H9 (cell line): ENCODE measurements around the gene THRAP3. TPM values are rescaled to one million over a fixed set of nuclear protein-coding genes. Genes with fewer than 3 reads are reported as not detected.
A peak's percentile ranks its signal among the peaks of the same experiment; 100 is the strongest.

Experiments used
- DNase-seq: peaks from one replicate; pipeline ENCODE4 v3.0.0-alpha.2; 2017
- H2AFZ ChIP-seq: one replicate; pipeline ENCODE4 v1.6.1; 2013; ENCODE audit warnings: mild to moderate bottlenecking, low read length, control low read depth, moderate library complexity
- H2AK5ac ChIP-seq: 2 replicates; pipeline ENCODE4 v1.6.1; 2013; ENCODE audit warnings: low read length, control low read depth, mixed read lengths; ENCODE audit not compliant: insufficient read length
- H2BK120ac ChIP-seq: one replicate; pipeline ENCODE4 v1.6.1; 2013; ENCODE audit warnings: low read depth, mild to moderate bottlenecking, low read length, control low read depth, inconsistent platforms; ENCODE audit not compliant: poor library complexity, severe bottlenecking
- H2BK12ac ChIP-seq: 2 replicates; pipeline ENCODE4 v1.6.1; 2013; ENCODE audit warnings: low read length, control low read depth, mixed read lengths, low read depth; ENCODE audit not compliant: insufficient read length
- H2BK15ac ChIP-seq: 2 replicates; pipeline ENCODE4 v1.6.1; 2013; ENCODE audit warnings: low read depth, low read length, control low read depth
- H2BK20ac ChIP-seq: one replicate; pipeline ENCODE4 v1.6.1; 2013; ENCODE audit warnings: low read depth, mild to moderate bottlenecking, low read length, control low read depth, inconsistent platforms; ENCODE audit not compliant: poor library complexity, severe bottlenecking
- H2BK5ac ChIP-seq: 2 replicates; pipeline ENCODE4 v1.6.1; 2013; ENCODE audit warnings: low read length, control low read depth, mixed read lengths; ENCODE audit not compliant: insufficient read length
- H3K14ac ChIP-seq: 2 replicates; pipeline ENCODE4 v1.6.1; 2013; ENCODE audit warnings: low read length, control low read depth; ENCODE audit not compliant: insufficient read depth
- H3K18ac ChIP-seq: 2 replicates; pipeline ENCODE4 v1.6.1; 2013; ENCODE audit warnings: low read depth, mild to moderate bottlenecking, mixed read lengths, low read length, control low read depth; ENCODE audit not compliant: insufficient read length
- H3K23ac ChIP-seq: 2 replicates; pipeline ENCODE4 v1.6.1; 2013; ENCODE audit warnings: low read length, control low read depth, mixed read lengths, low read depth; ENCODE audit not compliant: insufficient read length
- H3K23me2 ChIP-seq: 2 replicates; pipeline ENCODE4 v1.6.1; 2013; ENCODE audit warnings: low read depth, mild to moderate bottlenecking, mixed read lengths, low read length, control low read depth; ENCODE audit not compliant: insufficient read length, poor library complexity, severe bottlenecking
- H3K27ac ChIP-seq: 2 replicates; pipeline ENCODE4 v1.5.1; 2013; ENCODE audit warnings: low read length, control low read depth, mixed read lengths, low read depth; ENCODE audit not compliant: insufficient read length
- H3K27me3 ChIP-seq: 2 replicates; pipeline ENCODE4 v1.6.1; 2013; ENCODE audit warnings: low read length, control low read depth, inconsistent platforms; ENCODE audit not compliant: insufficient read depth
- H3K4ac ChIP-seq: 2 replicates; pipeline ENCODE4 v1.6.1; 2013; ENCODE audit warnings: low read depth, mild to moderate bottlenecking, control low read depth, inconsistent platforms, low read length, moderate library complexity
- H3K4me1 ChIP-seq: 2 replicates; pipeline ENCODE4 v1.6.1; 2013; ENCODE audit warnings: low read length, control low read depth, inconsistent platforms; ENCODE audit not compliant: insufficient read depth
- H3K4me2 ChIP-seq: 2 replicates; pipeline ENCODE4 v1.6.1; 2013; ENCODE audit warnings: low read length, control low read depth, mixed read lengths; ENCODE audit not compliant: insufficient read length, insufficient read depth
- H3K56ac ChIP-seq: 2 replicates; pipeline ENCODE4 v1.6.1; 2013; ENCODE audit warnings: low read depth, mild to moderate bottlenecking, mixed read lengths, low read length, control low read depth; ENCODE audit not compliant: insufficient read length
- H3K79me1 ChIP-seq: 2 replicates; pipeline ENCODE4 v1.6.1; 2013; ENCODE audit warnings: low read depth, mild to moderate bottlenecking, moderate library complexity, low read length, control low read depth, inconsistent platforms; ENCODE audit not compliant: insufficient read depth, poor library complexity, severe bottlenecking
- H3K79me2 ChIP-seq: 2 replicates; pipeline ENCODE4 v1.6.1; 2013; ENCODE audit warnings: low read length, control low read depth, inconsistent platforms; ENCODE audit not compliant: insufficient read depth
- H3K9ac ChIP-seq: 2 replicates; pipeline ENCODE4 v1.6.1; 2013; ENCODE audit warnings: low read length, control low read depth, mixed read lengths; ENCODE audit not compliant: insufficient read length; ENCODE audit errors: extremely low read depth
- H3K9me3 ChIP-seq: one replicate; pipeline ENCODE4 v1.6.1; 2013; ENCODE audit warnings: low read depth, low read length, inconsistent platforms; ENCODE audit not compliant: control insufficient read depth
- H3T11ph ChIP-seq: one replicate; pipeline ENCODE4 v1.6.1; 2013; ENCODE audit warnings: mild to moderate bottlenecking, low read length, control low read depth, inconsistent platforms
- H4K20me1 ChIP-seq: one replicate; pipeline ENCODE4 v1.6.1; 2013; ENCODE audit not compliant: control insufficient read depth, insufficient read length, insufficient read depth
- H4K5ac ChIP-seq: 2 replicates; pipeline ENCODE4 v1.6.1; 2013; ENCODE audit warnings: low read depth, mild to moderate bottlenecking, mixed read lengths, low read length, control low read depth; ENCODE audit not compliant: insufficient read length
- H4K8ac ChIP-seq: replicated peaks from 2 replicates; pipeline ENCODE4 v1.6.1; 2013; ENCODE audit warnings: low read length, control low read depth, mixed read lengths, low read depth; ENCODE audit not compliant: insufficient read length
- H4K91ac ChIP-seq: 2 replicates; pipeline ENCODE4 v1.6.1; 2013; ENCODE audit warnings: low read depth, mild to moderate bottlenecking, moderate library complexity, mixed read lengths, low read length, control low read depth; ENCODE audit not compliant: insufficient read length
- H3K27ac Mint-ChIP-seq, 3 experiments: 2 replicates in 2 of 3; 3 replicates in 1 of 3; pipeline ENCODE4 v1.8.0; 2020 to 2021; ENCODE audit warnings: mixed read lengths in 3 of 3, mild to moderate bottlenecking in 1 of 3, moderate library complexity in 1 of 3
- H3K27me3 Mint-ChIP-seq: 2 replicates; pipeline ENCODE4 v1.8.0; 2021; ENCODE audit warnings: low read depth, mild to moderate bottlenecking, moderate library complexity, mixed read lengths
- H3K36me3 Mint-ChIP-seq, 3 experiments: 2 replicates in 2 of 3; 3 replicates in 1 of 3; pipeline ENCODE4 v1.8.0; 2020 to 2021; ENCODE audit warnings: low read depth in 3 of 3, mixed read lengths in 3 of 3; ENCODE audit not compliant: insufficient read depth in 1 of 3
- H3K4me1 Mint-ChIP-seq, 2 experiments: 2 replicates each; pipeline ENCODE4 v1.8.0; 2020; ENCODE audit warnings: mixed read lengths in 2 of 2
- H3K4me3 Mint-ChIP-seq, 2 experiments: 2 replicates in 1 of 2; 3 replicates in 1 of 2; pipeline ENCODE4 v1.8.0; 2020 to 2021; ENCODE audit warnings: mild to moderate bottlenecking in 2 of 2, mixed read lengths in 2 of 2, moderate library complexity in 1 of 2
- H3K9me3 Mint-ChIP-seq, 2 experiments: 2 replicates in 1 of 2; 3 replicates in 1 of 2; pipeline ENCODE4 v1.8.0; 2020; ENCODE audit warnings: mild to moderate bottlenecking in 2 of 2, mixed read lengths in 2 of 2, moderate library complexity in 1 of 2
- WGBS: extraction: QIAGEN DNeasy Blood & Tissue Kit; methylation state at CpG from one replicate; pipeline ENCODE4 v1.1.7; 2013; ENCODE audit warnings: missing lambda C conversion rate, low lambda C conversion rate, mixed read lengths; ENCODE audit not compliant: insufficient read length; ENCODE audit errors: extremely low coverage; 5-methylcytosine and 5-hydroxymethylcytosine counted together
- total RNA-seq: library from RNA; stranded (reverse); gene quantifications from 2 replicates; pipeline ENCODE4 v1.2.1, GENCODE V29; 2021
- TF ChIP-seq, protein P1 (sequence below): fragments of 200-600 bp; sonication (generic); conservative IDR thresholded peaks from 3 replicates; pipeline ENCODE4 v1.8.0; 2021; ENCODE audit warnings: antibody characterized with exemption, mild to moderate bottlenecking

The THRAP3 gene
- total RNA-seq, 1 experiment from 2014 or later, result 186 TPM

DNA sequence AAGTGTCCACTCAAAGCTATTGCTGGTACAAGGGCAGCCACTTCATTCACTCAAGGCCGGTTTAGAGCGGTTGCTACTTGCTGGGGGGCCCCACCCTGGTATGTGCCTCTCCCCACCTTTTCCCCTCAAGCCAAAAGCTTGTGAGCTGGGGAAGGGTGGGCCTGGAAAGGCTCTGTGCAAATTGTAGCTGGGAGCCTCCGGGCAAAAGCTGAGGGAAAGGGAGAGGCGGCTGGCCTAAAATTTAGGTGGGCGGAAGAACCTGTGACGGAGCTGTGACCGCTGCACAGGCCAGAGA, 81.6 kb downstream of the THRAP3 start:
- Histone ChIP-seq H4K20me1 (no peaks in the 10 kb centered on the region), H4K5ac (no peak overlapping the region), H3K27ac (no peak overlapping the region), H2BK120ac (no peak overlapping the region), H3K9me3 (no peaks in the 10 kb centered on the region), H3K23ac (no peak overlapping the region), H3K23me2 (peaks cover 8% of the 10 kb centered on the region), H3K27me3 (no peaks in the 10 kb centered on the region), H3K18ac (no peak overlapping the region), H3K9ac (no peak overlapping the region), H3K4me1 (peaks cover 3% of the 10 kb centered on the region; the same call in 1 of the 2 replicates), H2AFZ (no peak overlapping the region), H3K4ac (no peak overlapping the region), H4K91ac (no peak overlapping the region), H3K14ac (no peak overlapping the region), H2BK12ac (no peak overlapping the region), H3K4me2 (peak overlapping the region; percentile 62), H2BK15ac (no peak overlapping the region), H3K79me1 (no peaks in the 10 kb centered on the region), H4K8ac (no peak overlapping the region), H3K79me2 (no peaks in the 10 kb centered on the region), H2BK20ac (no peak overlapping the region), H3K56ac (no peak overlapping the region), H2BK5ac (no peak overlapping the region), H3T11ph (no peak overlapping the region), H2AK5ac (no peak overlapping the region)
- Mint-ChIP-seq H3K9me3 (no peaks in the 10 kb centered on the region), H3K4me1 (peaks cover 16 to 19% of the 10 kb centered on the region in 2 experiments), H3K36me3 (peaks cover 26 to 62% (median 60%) of the 10 kb centered on the region in 3 experiments), H3K27ac (peak overlapping the region; percentile 48 to 96 (median 96); a peak in 6 of 7 replicates), H3K27me3 (no peaks in the 10 kb centered on the region; the same call in 1 of the 2 replicates), H3K4me3 (peak overlapping the region; percentile 91 to 92)
- no CpG with 5 or more reads among the region's 7 CpGs for WGBS
- DNase-seq, result no peak
- TF ChIP-seq, protein P1, sequence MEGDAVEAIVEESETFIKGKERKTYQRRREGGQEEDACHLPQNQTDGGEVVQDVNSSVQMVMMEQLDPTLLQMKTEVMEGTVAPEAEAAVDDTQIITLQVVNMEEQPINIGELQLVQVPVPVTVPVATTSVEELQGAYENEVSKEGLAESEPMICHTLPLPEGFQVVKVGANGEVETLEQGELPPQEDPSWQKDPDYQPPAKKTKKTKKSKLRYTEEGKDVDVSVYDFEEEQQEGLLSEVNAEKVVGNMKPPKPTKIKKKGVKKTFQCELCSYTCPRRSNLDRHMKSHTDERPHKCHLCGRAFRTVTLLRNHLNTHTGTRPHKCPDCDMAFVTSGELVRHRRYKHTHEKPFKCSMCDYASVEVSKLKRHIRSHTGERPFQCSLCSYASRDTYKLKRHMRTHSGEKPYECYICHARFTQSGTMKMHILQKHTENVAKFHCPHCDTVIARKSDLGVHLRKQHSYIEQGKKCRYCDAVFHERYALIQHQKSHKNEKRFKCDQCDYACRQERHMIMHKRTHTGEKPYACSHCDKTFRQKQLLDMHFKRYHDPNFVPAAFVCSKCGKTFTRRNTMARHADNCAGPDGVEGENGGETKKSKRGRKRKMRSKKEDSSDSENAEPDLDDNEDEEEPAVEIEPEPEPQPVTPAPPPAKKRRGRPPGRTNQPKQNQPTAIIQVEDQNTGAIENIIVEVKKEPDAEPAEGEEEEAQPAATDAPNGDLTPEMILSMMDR, result no peak
